ENCODE results near the gene NOD1.
"Not testable (repeated sequence)": the region's sequence is repeated elsewhere in the genome, so short reads cannot be mapped to it uniquely, and the experiment has no call there.

Gene NOD1

GRCh38 chr7:30505174-30505697, 26.7 kb upstream of the NOD1 start:
- in situ Hi-C loops (cut with MboI; ENCODE audit: low sequenced_read_pairs) = no loop called here

GRCh38 chr7:30504301-30505173, 26.0 kb upstream of the NOD1 start, which contains the start of gene GGCT:
Gene GGCT, minus strand, starts transcription at chr7:30504829. Its CDS starts 120 bp downstream, at chr7:30504709.
- in situ Hi-C loops (cut with MboI; ENCODE audit: low sequenced_read_pairs) = no loop called here

GRCh38 chr7:30503274-30504212, 25.0 kb upstream of the NOD1 start:
- in situ Hi-C loops (cut with MboI; ENCODE audit: low sequenced_read_pairs) = no loop called here

- in situ Hi-C loops (cut with MboI; ENCODE audit: low sequenced_read_pairs) = no loop called here
These were observed 24.1 kb upstream of the NOD1 start for GRCh38 chr7:30502470-30503251.

GRCh38 chr7:30501264-30501663, 22.7 kb upstream of the NOD1 start:
- in situ Hi-C loops (cut with MboI; ENCODE audit: low sequenced_read_pairs) = no loop called here

- in situ Hi-C loops (cut with MboI; ENCODE audit: low sequenced_read_pairs) = no loop called here
These were observed 14.6 kb upstream of the NOD1 start for GRCh38 chr7:30493228-30493627.

- in situ Hi-C loops (cut with MboI; ENCODE audit: low sequenced_read_pairs) = no loop called here
These were observed 12.8 kb upstream of the NOD1 start for GRCh38 chr7:30491417-30491816.

GRCh38 chr7:30487371-30487770, 8.8 kb upstream of the NOD1 start:
- in situ Hi-C loops (cut with MboI; ENCODE audit: low sequenced_read_pairs) = no loop called here

GRCh38 chr7:30485667-30486066, 7.1 kb upstream of the NOD1 start:
- in situ Hi-C loops (cut with MboI; ENCODE audit: low sequenced_read_pairs) = no loop called here

GRCh38 chr7:30481416-30481815, 2.8 kb upstream of the NOD1 start:
- in situ Hi-C loops (cut with MboI; ENCODE audit: low sequenced_read_pairs) = not testable (repeated sequence)

- in situ Hi-C loops (cut with MboI; ENCODE audit: low sequenced_read_pairs) = no loop called here
These were observed 877 bp upstream of the NOD1 start for GRCh38 chr7:30479202-30480120.

- in situ Hi-C loops (cut with MboI; ENCODE audit: low sequenced_read_pairs) = no loop called here
These were observed 2.0 kb downstream of the NOD1 start for GRCh38 chr7:30476459-30477145.

- in situ Hi-C loops (cut with MboI; ENCODE audit: low sequenced_read_pairs) = no loop called here
These were observed 3.0 kb downstream of the NOD1 start for GRCh38 chr7:30475580-30475979.

- in situ Hi-C loops (cut with MboI; ENCODE audit: low sequenced_read_pairs) = no loop called here
These were observed 3.7 kb downstream of the NOD1 start for GRCh38 chr7:30474893-30475292.

- in situ Hi-C loops (cut with MboI; ENCODE audit: low sequenced_read_pairs) = no loop called here
These were observed 4.1 kb downstream of the NOD1 start for GRCh38 chr7:30474485-30474884.

GRCh38 chr7:30473903-30474302, 4.7 kb downstream of the NOD1 start:
- in situ Hi-C loops (cut with MboI; ENCODE audit: low sequenced_read_pairs) = no loop called here

GRCh38 chr7:30472784-30473775, 5.5 kb downstream of the NOD1 start:
- in situ Hi-C loops (cut with MboI; ENCODE audit: low sequenced_read_pairs) = no loop called here

All from HL-60/S4 treated with phorbol 12-myristate 13-acetate at 8.2 ng/mL for 4 days and 3 days (cell line).